HCT116 (cell line): Measurements from ENCODE around the gene RBBP8NL. TPM values are rescaled to one million over a fixed set of nuclear protein-coding genes. Genes with fewer than 3 reads are reported as not detected.

Source experiments
- ATAC-seq: fragments of 200-7000 bp; cut with Tn5 transposase; 2 replicates; pipeline ENCODE4 v1.9.1; 2020; ENCODE audit warnings: mild to moderate bottlenecking, moderate library complexity
- BruUV-seq: library from RNA; stranded (reverse); fragments of 400-500 nt; replicated peaks from 2 replicates; lab custom pipeline; 2021; lab: Mats Ljungman, UMichigan
- CTCF ChIA-PET: fragments of 300-600 bp; sonication (Branson Sonifier 250); formaldehyde crosslinking; loops from one replicate; lab custom pipeline; 2021; ENCODE audit warnings: antibody characterized with exemption; lab: Charles Lee
- POLR2A ChIA-PET: fragments of 300-600, 350-600 bp; sonication (Branson Sonifier 250); formaldehyde crosslinking; loops from one replicate; lab custom pipeline; 2021; ENCODE audit warnings: antibody characterized with exemption; lab: Charles Lee
- RAD21 ChIA-PET, 2 experiments: fragments of 300-600 bp; sonication (Branson Sonifier 250); formaldehyde crosslinking; loops; one replicate each; lab custom pipeline; 2023; ENCODE audit warnings: low total read pairs in 2 of 2; ENCODE audit not compliant: uncharacterized antibody in 2 of 2, unreplicated experiment in 2 of 2, low non-redundant PET in 1 of 2; lab: Charles Lee
- DNase-seq: peaks from one replicate; pipeline ENCODE4 v3.0.0-alpha.2; 2010; ENCODE audit warnings: low read depth, low spot score
- H2AFZ ChIP-seq: fragments of 200-600 bp; shearing (Covaris generic), sonication (generic); 2 replicates; pipeline ENCODE4 v1.6.1; 2017; ENCODE audit warnings: low read depth, mixed run types, mixed read lengths, antibody characterized with exemption, low read length; ENCODE audit not compliant: poor library complexity, severe bottlenecking
- H3K27ac ChIP-seq: 2 replicates; pipeline ENCODE4 v1.5.1; 2012; ENCODE audit warnings: low read depth, low read length
- H3K27me3 ChIP-seq: fragments of 200-600 bp; sonication (generic); 2 replicates; pipeline ENCODE4 v1.6.1; 2016; ENCODE audit warnings: mixed run types, low read length, mixed read lengths; ENCODE audit not compliant: insufficient read depth
- H3K36me3 ChIP-seq, 2 experiments: fragments of 200-500 bp in 1 of 2; fragments of 200-600 bp in 1 of 2; sonication (Bioruptor generic) in 1 of 2; sonication (generic) in 1 of 2; 2 replicates each; pipeline versions ENCODE4 v1.5.1 to v1.6.1; 2014 to 2016; ENCODE audit warnings: low read length in 2 of 2, inconsistent platforms in 1 of 2, mixed read lengths in 1 of 2, mixed run types in 1 of 2; ENCODE audit not compliant: insufficient read depth in 2 of 2, control insufficient read depth in 1 of 2
- H3K4me1 ChIP-seq, 2 experiments: fragments of 200-600 bp in 1 of 2; sonication (generic) in 1 of 2; 2 replicates each; pipeline versions ENCODE4 v1.5.1 to v1.6.1; 2012 to 2017; ENCODE audit warnings: low read length in 2 of 2, inconsistent platforms in 1 of 2, mild to moderate bottlenecking in 1 of 2, mixed read lengths in 1 of 2, mixed run types in 1 of 2, moderate library complexity in 1 of 2; ENCODE audit not compliant: insufficient read depth in 2 of 2, control insufficient read depth in 1 of 2
- H3K4me2 ChIP-seq: fragments of 200-600 bp; sonication (generic); 2 replicates; pipeline ENCODE4 v1.6.1; 2017; ENCODE audit warnings: mixed run types, low read length, mixed read lengths
- H3K4me3 ChIP-seq, 2 experiments: fragments of 200-600 bp in 1 of 2; sonication (generic) in 1 of 2; replicated peaks in 1 of 2; 2 replicates each; pipeline ENCODE4 v1.5.1; 2011 to 2016; ENCODE audit warnings: low read length in 2 of 2, control low read depth in 1 of 2, low read depth in 1 of 2, mild to moderate bottlenecking in 1 of 2, mixed read lengths in 1 of 2, mixed run types in 1 of 2
- H3K79me2 ChIP-seq: fragments of 200-600 bp; sonication (generic); 2 replicates; pipeline ENCODE4 v1.6.1; 2017; ENCODE audit warnings: mild to moderate bottlenecking, mixed run types, low read length, moderate library complexity, mixed read lengths; ENCODE audit not compliant: insufficient read depth
- H3K9ac ChIP-seq: fragments of 200-600 bp; sonication (generic); 2 replicates; pipeline ENCODE4 v1.6.1; 2016; ENCODE audit warnings: low read length, mixed read lengths
- H3K9me2 ChIP-seq: fragments of 200-600 bp; sonication (generic), shearing (Covaris generic); 2 replicates; pipeline ENCODE4 v1.6.1; 2017; ENCODE audit warnings: mixed run types, mild to moderate bottlenecking, moderate library complexity; ENCODE audit not compliant: insufficient read depth
- H3K9me3 ChIP-seq, 2 experiments: fragments of 200-500 bp in 1 of 2; fragments of 200-600 bp in 1 of 2; sonication (Bioruptor generic) in 1 of 2; sonication (generic) in 1 of 2; 2 replicates each; pipeline ENCODE4 v1.6.1; 2014 to 2017; ENCODE audit warnings: low read length in 2 of 2, mixed read lengths in 2 of 2, inconsistent platforms in 1 of 2, low read depth in 1 of 2, mild to moderate bottlenecking in 1 of 2, mixed run types in 1 of 2, moderate library complexity in 1 of 2; ENCODE audit not compliant: control insufficient read depth in 1 of 2, insufficient read depth in 1 of 2
- H4K20me1 ChIP-seq: fragments of 200-600 bp; sonication (generic), shearing (Covaris generic); 2 replicates; pipeline ENCODE4 v1.6.1; 2017; ENCODE audit warnings: mixed run types, mild to moderate bottlenecking, moderate library complexity; ENCODE audit not compliant: insufficient read depth
- CBX3 ChIP-seq: IDR thresholded peaks from 2 replicates; pipeline ENCODE4 v1.6.1; 2012; ENCODE audit warnings: low read depth
- CTCF ChIP-seq, 3 experiments: fragments of 200-600 bp in 1 of 3; sonication (generic) in 1 of 3; IDR thresholded peaks in 2 of 3; conservative IDR thresholded peaks in 1 of 3; 2 replicates each; pipeline ENCODE4 v1.5.1; 2012 to 2017; ENCODE audit warnings: low read depth in 2 of 3, low read length in 2 of 3, antibody characterized with exemption in 1 of 3, borderline replicate concordance in 1 of 3, control low read depth in 1 of 3, mild to moderate bottlenecking in 1 of 3, mixed read lengths in 1 of 3, mixed run types in 1 of 3, moderate library complexity in 1 of 3; ENCODE audit not compliant: insufficient read depth in 1 of 3
- EZH2 ChIP-seq: fragments of 200-600 bp; sonication (generic); IDR thresholded peaks from 2 replicates; pipeline ENCODE4 v1.6.1; 2017; ENCODE audit warnings: antibody characterized with exemption, mixed run types
- EZH2phosphoT487 ChIP-seq: fragments of 200-600 bp; IDR thresholded peaks from 2 replicates; pipeline ENCODE4 v1.6.1; 2018; ENCODE audit warnings: antibody characterized with exemption, borderline replicate concordance
- JUND ChIP-seq: IDR thresholded peaks from 2 replicates; pipeline ENCODE4 v1.6.1; 2012
- SIN3A ChIP-seq: IDR thresholded peaks from 2 replicates; pipeline ENCODE4 v1.6.1; 2012; ENCODE audit warnings: low read depth
- SP1 ChIP-seq: IDR thresholded peaks from 2 replicates; pipeline ENCODE4 v1.6.1; 2012; ENCODE audit warnings: low read depth
- SRF ChIP-seq: IDR thresholded peaks from 2 replicates; pipeline ENCODE4 v1.6.1; 2012; ENCODE audit warnings: low read depth
- TCF7L2 ChIP-seq: IDR thresholded peaks from 2 replicates; pipeline ENCODE4 v1.7.0; 2011; ENCODE audit warnings: borderline replicate concordance, inconsistent platforms; ENCODE audit not compliant: insufficient read depth, insufficient read length; ENCODE audit errors: extremely low read depth
- YY1 ChIP-seq: IDR thresholded peaks from 2 replicates; pipeline ENCODE4 v1.6.1; 2011; ENCODE audit warnings: low read length, low read depth, moderate library complexity, mild to moderate bottlenecking; ENCODE audit not compliant: insufficient replicate concordance; ENCODE audit errors: extremely low read depth
- ZFX ChIP-seq: fragments of 450-650 bp; IDR thresholded peaks from 2 replicates; pipeline ENCODE4 v1.6.1; 2017
- ZNF274 ChIP-seq: fragments of 200-500 bp; sonication (Bioruptor generic); IDR thresholded peaks from 2 replicates; pipeline ENCODE4 v1.6.1; 2014; ENCODE audit warnings: mild to moderate bottlenecking, low read depth, low read length, inconsistent platforms
- intact Hi-C: fragments of 100-400 bp; cut with micrococcal nuclease; formaldehyde crosslinking; loops from 2 replicates; pipeline ENCODE4 v1.10.0; 2022
- total RNA-seq: library from RNA; stranded (reverse); gene quantifications from one replicate; pipeline ENCODE4 v1.2.1, GENCODE V29; 2021; ENCODE audit not compliant: unreplicated experiment
- TF ChIP-seq, protein P1 (sequence below): IDR thresholded peaks from 2 replicates; pipeline ENCODE4 v1.6.1; 2012

RBBP8NL gene
- total RNA-seq, 1 experiment from 2014 or later: 0.59 TPM

DNA sequence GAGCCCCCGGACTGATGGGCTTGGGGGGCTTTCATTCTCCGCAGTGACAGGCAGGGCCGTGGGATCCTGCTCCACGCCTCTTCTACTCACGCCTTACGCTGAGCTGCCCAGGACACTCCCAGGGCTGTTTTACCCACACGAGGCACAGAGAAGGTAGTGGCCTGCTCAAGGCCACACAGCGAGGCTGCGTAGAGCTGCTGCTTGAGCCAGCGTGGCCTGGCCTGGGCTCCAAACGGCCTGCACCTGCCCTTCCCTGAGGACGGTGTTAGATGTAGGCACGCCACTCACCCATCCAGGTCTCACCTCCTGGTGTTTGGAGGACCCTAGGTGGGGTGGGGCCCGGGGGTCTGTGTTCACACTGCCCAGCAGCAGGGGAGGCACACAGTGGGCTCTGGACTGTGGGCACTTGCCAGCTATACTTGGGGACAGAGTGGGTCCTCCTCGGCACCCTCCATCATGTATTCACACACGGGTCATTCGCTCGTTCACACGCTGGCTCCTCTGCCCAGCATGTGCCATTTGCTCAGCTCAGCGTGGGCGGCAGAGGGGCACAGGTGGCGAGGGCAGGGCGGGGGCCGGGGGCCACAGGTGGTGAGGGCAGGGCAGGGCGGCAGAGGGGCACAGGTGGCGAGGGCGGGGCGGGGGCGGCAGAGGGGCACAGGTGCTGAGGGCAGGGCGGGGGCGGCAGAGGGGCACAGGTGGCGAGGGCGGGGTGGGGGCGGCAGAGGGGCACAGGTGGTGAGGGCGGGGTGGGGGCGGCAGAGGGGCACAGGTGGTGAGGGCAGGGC, 18.4 kb upstream of the RBBP8NL start:
- CTCF ChIA-PET: no interaction called here
- H3K27me3 ChIP-seq: no peaks in the 10 kb centered on the region

More for the DNA sequence above, 18.4 kb upstream of the RBBP8NL start:
- Histone ChIP-seq H4K20me1 (no peaks in the 10 kb centered on the region), H3K4me1 (no peaks in the 10 kb centered on the region), H3K9ac (no peak overlapping the region), H3K79me2 (no peaks in the 10 kb centered on the region), H3K9me2 (no peaks in the 10 kb centered on the region)
- no TSS peak for BruUV-seq
- TF ChIP-seq ZFX (no peak), YY1 (no peak), CBX3 (no peak), CTCF (IDR thresholded peaks at IDR 0.05 in 2 of 3, conservative IDR thresholded peaks at IDR 0.05 in 1 of 3; ENCODE audit: borderline replicate concordance in 1 of 3, insufficient read depth in 1 of 3, low read depth in 2 of 3, low read length in 2 of 3) (no peak), JUND (no peak), ZNF274 (no peak), SP1 (no peak), EZH2phosphoT487 (no peak), EZH2 (no peak), TCF7L2 (no peak), SIN3A (no peak), SRF (no peak)
- TF ChIP-seq, protein P1, sequence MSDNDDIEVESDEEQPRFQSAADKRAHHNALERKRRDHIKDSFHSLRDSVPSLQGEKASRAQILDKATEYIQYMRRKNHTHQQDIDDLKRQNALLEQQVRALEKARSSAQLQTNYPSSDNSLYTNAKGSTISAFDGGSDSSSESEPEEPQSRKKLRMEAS: no peak
- TF ChIP-seq, all 23 proteins: peak for 0
- H3K4me3 ChIP-seq: no peak overlapping the region
- ChIA-PET RAD21 (no interaction called here), POLR2A (no interaction called here)
- H3K36me3 ChIP-seq: no peaks in the 10 kb centered on the region
- H3K27ac ChIP-seq: no peak overlapping the region
- ATAC-seq: no peak
- H3K4me2 ChIP-seq: no peak overlapping the region
- intact Hi-C loops: no loop called here
- H2AFZ ChIP-seq: no peak overlapping the region
- no peak for DNase-seq
- H3K9me3 ChIP-seq: no peaks in the 10 kb centered on the region
